ENCODE results near the gene ZNF883.

GRCh38 chr9:112913326-112913725 is 98.7 kb downstream of the ZNF883 start:
- TF ChIP-seq GABPA (IDR thresholded peaks at IDR 0.05; ENCODE audit: low read depth) (no peak), CTCF (IDR thresholded peaks at IDR 0.05) (no peak), POLR2AphosphoS5 (IDR thresholded peaks at IDR 0.05; ENCODE audit: low read depth, low read length) (no peak), SIN3A (IDR thresholded peaks at IDR 0.05; ENCODE audit: borderline replicate concordance, low read depth, low read length) (no peak), TAF1 (IDR thresholded peaks at IDR 0.05; ENCODE audit: borderline replicate concordance, low read depth, low read length) (no peak), ELF1 (IDR thresholded peaks at IDR 0.05) (no peak), PBX3 (IDR thresholded peaks at IDR 0.05) (no peak), USF2 (IDR thresholded peaks at IDR 0.05; ENCODE audit: borderline replicate concordance, low read depth, low read length) (no peak), RFX5 (IDR thresholded peaks at IDR 0.05; ENCODE audit: low read length) (no peak), ZBTB33 (IDR thresholded peaks at IDR 0.05; ENCODE audit: borderline replicate concordance, low read depth) (no peak), JUND (IDR thresholded peaks at IDR 0.05) (no peak), FOXM1 (IDR thresholded peaks at IDR 0.05; ENCODE audit: low read depth) (no peak), RCOR1 (IDR thresholded peaks at IDR 0.05; ENCODE audit: low read length) (no peak)

All from SK-N-SH (cell line).